ENCODE results near the gene SAMD5.

The SAMD5 gene

DNA sequence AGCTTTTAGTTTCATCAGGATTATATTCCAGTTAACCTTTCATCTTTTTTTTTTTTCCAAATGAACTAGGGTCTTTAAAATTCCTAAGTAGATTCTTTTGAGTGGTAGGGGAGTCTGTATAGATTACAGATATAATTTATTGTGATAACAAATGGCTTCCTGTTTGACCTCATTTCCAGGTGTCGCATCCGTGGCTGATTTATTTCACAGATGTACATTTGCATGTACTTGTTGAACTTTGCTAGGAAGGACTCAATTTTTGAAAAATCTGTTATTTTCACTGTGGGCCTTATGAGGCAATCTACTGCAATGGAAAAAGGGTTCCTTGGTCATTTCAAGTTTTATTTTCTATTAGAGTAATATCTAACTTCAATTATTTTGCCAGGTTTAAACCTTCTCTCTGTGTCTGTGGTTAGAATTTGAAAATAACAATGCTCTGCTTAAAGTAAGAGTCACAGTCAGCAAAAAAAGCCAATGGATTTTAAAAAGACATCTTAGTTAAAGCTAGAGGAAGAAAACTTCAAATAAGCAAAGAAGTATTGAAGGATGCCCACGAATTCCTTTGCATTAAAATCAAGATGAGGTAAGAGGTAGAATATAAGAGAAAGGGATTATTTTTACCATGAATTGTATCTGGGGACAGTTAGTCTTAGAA is 57.9 kb downstream of the SAMD5 start:
- DNase-seq (ENCODE audit: low read depth in 2 of 2): no peak

DNA sequence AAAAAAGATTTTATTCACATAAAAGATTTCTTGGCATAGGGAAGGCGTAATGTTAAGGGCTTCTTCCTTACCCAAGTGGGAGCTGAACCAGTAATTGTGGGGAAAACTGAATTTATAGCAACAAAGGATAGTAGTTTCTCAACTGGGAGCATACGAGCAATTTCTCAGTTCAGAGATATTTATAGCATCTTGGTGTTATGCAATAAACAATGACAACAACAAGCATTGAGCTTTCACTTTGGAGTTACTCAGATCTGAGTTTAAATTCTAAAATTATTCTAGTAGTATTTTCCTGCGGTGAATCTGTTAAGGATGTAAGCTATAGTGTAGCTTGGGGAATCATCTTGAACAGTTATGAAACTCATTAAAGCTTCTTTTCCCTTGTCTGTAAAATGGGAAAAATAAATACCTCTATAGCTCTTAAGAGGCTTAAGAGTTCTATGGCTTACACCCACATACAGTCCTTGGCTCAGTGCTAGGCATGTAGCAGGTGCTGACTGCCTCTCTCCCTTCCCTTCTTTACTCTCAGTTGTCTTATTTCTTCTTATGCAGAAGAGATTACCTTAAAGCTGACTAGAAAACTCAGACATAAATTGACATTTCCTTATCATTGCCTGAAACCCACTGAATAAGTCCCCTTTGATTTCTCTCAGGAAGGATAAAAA is 58.8 kb downstream of the SAMD5 start:
- no peak for DNase-seq (ENCODE audit: low read depth in 2 of 2)

DNA sequence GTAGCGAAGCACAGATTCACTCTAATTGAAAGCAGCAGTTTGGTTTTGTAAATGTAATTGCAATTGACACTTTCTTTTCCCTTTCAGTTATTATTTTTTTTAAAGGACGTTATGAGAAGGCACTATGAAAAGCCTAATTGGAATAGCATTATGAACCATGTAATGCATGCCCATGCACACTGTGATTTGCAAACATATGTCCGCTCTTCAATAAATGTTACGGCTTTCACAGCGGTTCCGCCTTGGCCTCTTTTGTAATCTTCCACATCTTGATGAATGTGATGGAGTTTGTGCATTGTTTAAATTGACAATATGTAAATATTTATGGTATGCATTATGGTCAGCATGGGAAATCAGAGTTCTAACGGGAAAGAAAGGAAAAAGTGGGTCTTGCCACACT is 61.3 kb downstream of the SAMD5 start:
- DNase-seq (ENCODE audit: low read depth in 2 of 2): no peak

DNA sequence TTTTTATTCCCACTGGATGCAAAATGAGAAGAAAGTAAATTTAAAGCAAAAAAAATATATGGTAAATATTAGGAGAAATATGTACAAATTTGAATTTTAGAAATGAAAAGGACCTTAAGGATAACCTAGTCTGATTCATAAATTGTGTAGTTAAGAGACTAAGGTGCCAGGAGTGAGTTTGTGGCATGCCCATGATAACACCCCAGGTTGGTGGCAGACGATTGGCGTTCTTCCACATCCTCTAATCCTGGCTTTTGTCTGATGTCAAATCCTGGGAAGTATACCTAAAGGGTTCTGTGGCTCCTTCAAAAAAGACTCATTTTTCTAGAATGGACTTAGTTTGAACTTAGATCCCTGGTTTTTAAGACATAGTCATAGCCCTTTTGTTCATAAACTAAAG is 62.2 kb downstream of the SAMD5 start:
- no peak for DNase-seq (ENCODE audit: low read depth in 2 of 2)

DNA sequence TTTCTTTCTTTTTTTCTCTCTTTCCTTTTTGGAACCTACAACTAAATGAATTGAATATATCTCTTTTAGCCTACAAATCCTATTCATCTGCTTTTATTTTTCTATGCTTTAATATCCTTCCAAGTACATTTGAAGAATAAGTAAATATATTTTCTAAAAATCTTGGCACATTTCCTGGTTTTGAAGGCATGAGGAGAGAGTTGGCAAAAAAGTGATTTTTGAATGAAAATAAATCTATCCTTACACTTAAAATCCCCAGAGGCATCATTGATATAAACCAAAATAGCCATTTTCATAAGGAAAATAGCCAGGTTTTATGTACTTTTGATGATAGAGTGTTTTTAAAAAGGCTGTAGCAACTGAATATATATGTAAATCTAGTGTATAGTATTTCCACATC is 69.0 kb downstream of the SAMD5 start:
- DNase-seq (ENCODE audit: low read depth in 2 of 2): no peak

DNA sequence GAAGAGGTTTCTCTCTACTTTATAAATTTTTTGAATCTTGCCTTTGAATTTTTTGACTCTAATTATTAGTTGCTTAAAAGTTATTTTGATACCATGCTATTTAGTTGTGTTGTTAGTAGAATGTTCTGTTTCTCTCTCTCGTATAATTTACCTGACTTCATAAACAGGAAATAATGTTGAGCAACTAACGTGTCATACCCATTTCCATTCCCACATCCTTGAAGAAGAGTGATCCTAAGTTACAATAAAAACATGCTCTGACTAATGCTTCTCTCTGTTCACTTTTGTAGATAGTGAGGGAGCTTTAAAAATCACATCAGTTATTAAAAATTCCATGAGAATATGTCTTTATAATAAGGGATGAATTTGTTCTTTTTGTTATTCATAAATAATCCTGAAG is 69.7 kb downstream of the SAMD5 start:
- DNase-seq (ENCODE audit: low read depth in 2 of 2): no peak

DNA sequence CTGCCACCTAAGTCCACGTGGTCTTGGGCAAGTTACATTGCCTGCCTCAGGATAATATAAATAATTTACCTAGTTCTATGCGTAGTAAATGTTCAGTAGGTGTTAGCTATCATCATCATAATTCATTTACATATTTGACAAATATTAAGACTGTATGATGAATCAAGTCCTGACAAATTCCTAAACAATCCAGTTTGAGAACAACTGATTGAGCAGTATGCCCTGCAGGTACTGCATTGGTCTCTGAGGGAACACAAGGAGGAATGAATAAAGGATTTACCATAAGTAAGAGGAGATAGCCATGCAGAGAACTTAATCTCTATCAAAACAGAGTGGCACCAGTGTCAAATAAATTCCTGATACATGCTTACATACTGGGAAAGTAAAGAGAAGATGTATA is 70.4 kb downstream of the SAMD5 start:
- DNase-seq (ENCODE audit: low read depth in 2 of 2): no peak

DNA sequence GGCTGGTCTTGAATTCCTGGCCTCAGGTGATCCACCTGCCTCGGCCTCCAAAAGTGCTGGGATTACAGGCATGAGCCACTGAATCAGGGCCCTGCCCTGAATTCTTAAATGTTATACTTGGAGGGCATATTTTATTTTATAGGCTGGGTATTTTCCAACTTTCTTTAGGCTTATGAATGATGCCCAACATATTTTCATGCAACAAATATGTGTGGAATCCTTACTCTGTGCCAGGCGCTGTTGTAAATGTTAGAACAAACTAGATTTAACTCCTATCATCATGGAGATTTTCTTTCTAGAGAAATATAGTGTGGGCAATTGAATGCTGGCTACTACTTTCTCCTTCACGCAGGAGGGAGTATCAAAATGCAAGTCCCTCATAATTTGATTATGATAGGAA is 71.2 kb downstream of the SAMD5 start:
- no peak for DNase-seq (ENCODE audit: low read depth in 2 of 2)

DNA sequence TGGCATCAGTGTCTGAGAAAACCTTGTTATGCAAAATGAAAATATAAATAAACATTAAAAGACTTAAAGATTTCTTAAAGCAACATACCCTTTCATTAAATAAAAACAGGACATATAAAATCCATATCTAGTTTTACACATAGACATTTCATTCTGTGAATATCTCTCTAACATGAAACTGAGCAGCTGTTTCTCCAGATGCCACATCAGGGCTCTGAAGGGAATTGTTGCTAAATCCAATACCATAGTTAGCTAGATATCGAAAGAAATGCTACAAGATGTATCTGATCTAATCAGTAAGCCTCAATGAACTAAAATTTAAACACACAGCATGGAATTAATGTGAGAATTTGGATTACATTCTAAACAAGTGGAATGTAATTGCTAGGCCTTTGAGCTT is 74.5 kb downstream of the SAMD5 start:
- DNase-seq (ENCODE audit: low read depth in 2 of 2): no peak

DNA sequence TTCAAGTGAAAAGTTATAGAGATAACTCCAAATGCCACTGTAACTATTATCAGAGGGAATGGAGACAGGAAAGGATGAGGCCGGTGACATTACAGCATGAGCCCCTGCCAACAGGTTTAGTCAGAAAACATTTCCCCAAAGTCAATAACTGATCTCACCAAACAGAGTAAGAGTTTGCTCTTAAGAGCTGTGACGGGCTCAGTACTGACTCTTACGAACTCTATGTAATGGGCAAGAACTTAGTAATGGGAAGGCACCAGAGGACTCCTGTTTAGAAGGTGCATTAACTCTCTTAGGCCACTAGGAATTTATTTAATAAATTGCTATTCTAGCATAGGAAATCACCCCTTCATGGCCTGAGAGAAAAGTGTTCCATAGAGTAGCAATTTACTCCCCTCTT is 76.8 kb downstream of the SAMD5 start:
- no peak for DNase-seq (ENCODE audit: low read depth in 2 of 2)

DNA sequence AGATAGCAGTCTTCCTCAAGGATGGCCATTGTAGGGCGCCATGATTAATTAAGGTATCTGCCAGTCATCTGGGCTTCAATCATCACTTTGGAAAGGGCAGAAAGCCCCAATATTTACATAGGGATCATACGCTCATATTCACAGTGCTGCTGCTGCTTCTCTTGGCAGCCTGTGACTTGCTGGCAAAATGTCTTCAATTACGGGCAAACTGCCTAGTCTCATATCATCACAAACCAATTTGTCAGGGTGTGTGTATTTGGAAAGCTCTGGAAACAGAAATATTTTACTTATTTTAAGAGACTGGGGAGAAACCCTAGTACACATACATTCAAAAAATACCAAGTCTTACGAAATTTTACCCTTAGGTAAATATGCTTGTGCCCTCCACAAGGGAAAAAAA is 77.6 kb downstream of the SAMD5 start:
- DNase-seq (ENCODE audit: low read depth in 2 of 2): no peak

DNA sequence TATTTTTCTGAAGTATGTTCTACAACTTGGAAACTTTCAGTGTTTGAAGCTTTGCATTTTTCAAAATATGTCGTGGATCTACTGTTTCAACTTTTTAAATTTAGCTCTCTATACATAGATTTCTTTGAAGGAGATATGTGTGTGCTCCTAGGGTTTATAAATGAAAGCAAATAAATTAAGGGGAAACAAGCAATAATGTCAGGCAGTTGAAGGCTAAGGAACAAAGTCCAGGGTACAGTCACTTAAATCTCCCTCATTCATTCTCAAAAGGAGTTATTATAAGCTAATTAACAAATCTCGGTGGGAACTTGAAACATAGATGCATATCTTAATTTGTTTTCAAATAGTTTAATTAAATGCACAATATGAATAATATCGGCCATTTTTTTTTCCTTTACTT is 79.4 kb downstream of the SAMD5 start:
- no peak for DNase-seq (ENCODE audit: low read depth in 2 of 2)

DNA sequence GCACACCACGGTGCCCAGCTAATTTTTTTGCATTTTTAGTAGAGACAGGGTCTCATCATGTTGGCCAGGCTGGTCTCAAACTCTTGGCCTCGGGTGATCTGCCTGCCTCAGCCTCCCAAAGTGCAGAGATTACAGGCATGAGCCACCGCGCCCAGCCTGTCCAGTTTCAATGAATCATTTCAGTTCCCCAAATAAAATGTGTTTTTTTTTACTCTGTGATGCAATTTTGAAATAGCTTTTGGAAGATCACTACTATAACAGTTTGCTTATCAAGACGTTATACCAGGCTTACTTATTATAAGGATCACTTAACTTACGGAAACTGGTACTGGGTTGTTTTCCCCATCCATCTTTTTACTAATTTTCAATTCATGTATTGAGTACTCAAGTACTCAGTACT is 80.0 kb downstream of the SAMD5 start:
- no peak for DNase-seq (ENCODE audit: low read depth in 2 of 2)

DNA sequence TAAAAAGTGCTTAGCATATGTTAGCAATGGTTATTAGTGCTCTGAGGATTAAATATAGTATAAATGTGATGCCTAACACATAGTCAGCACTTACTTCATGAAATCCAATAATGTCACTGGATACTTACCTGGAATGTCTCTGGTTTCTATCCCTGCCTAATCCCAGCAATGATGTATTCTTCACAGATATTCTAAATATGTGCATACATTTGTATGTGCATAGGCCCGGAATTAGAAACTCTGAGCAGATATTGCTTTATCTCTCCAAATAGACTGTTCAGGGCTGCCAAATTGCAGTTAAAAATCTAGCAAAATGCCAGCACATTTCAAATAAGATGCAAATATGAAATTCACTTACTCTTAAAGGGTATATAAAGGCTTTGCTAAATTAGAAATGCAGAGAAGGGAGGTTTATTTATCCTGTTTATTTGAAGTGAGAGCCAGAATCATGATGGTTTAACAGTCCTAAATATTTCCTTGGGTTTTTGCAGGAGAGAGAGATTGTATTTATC is 81.3 kb downstream of the SAMD5 start:
- no peak for DNase-seq (ENCODE audit: low read depth in 2 of 2)

DNA sequence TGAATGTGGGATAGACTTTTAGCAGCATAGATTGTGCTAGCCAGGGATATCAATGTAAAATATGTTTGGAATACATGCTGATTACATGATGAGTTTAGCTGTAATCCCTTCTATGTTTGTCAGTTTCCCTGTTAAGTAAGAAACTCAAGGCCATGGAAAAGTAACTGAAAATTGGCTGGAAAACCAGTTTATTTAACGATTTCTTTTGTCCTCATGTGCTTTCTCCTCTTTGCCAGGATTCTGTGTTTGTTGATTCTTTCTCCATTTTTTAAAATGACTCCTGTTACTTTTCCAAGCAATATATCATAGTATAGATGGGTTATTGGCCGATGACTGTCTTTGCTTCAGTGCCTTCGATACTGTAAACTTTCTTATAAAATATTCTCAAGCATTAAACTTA is 87.5 kb downstream of the SAMD5 start:
- DNase-seq (ENCODE audit: low read depth in 2 of 2): no peak

DNA sequence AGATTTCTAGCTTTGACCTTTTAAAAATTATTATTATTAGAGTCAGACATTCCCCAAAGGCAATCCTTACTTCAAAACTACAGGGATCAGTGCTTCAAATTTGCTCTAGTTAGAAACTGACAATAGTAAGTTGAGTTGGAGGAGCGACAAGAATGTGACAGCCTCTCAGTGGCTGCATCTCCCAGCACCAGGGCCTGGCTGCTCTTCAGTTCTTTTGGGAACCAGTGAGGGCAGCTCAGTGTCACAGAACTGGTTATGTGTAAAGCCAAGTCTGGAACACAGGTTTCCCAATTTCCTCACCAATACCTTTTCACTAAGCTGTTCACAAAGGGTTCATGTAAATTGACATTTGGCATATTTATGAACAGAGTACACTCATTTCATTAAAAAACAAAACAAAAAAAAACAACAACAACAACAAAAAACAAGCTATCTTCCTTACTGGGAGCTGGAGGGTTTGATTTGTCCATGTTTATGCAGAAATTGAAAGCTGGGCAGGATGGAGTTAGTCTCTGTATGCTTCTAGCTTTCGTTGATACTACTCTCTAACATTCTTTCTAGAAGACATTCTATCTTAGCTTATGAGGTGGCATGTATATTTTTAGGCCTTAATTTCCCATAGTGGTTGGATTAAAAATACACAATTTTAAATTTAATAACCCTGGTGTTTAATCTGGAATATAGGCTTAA is 95.0 kb downstream of the SAMD5 start:
- DNase-seq (ENCODE audit: low read depth in 2 of 2): no peak

DNA sequence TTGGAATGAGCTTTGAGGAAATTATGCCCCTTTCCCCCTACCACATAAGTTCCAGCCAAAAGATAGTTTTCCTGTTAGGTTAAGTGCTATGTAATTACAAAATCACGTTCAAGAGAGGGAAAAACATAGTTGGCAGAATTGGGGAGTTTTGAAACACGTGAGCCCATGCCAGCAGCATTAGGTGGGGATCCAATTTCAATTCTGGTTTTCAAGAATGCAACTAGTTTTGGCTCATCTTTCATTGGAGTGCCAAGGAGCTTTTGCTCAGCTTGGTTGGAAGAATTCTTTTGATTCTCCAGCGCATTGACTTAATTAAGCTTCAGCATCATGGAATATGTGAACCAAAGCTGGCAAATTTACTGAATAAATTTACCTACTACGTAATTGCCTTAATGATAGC is 95.9 kb downstream of the SAMD5 start:
- no peak for DNase-seq (ENCODE audit: low read depth in 2 of 2)

DNA sequence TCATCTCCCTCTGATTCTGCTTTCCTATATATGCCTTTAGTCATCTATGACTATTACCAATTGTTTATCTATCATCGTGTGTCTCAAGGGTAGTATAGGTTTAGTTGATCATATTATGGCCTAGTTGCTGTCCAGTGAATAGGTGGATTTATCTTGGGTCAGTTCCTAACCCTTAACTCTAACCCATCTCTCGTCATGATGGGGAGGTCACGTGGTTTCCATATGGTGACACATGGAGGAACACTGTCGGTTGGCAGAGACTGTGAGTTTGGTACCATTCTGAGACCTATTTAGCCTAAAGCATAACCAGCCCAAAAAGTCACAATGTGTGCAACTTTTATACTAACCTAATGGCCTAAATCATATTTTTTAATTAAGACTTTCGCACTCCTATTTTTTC is 103.5 kb downstream of the SAMD5 start:
- DNase-seq (ENCODE audit: low read depth in 2 of 2): no peak

DNA sequence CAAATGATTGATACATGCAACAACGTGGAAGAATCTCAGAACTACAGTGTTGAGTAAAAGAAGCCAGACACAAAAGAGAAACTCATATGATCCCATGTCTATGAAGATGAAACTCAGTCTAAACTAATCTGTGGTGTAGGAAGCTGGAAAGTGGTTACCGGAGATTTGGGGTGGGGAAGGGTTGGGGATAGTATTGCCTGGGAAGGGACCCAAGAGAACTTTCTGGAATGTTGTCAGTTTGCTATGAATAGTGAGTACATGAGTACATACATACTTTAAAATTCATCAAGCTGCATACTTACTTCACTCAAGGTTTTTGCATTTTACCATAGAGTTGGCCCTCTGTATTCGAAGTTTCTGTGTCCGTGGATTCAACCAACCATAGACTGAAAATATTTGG is 106.0 kb downstream of the SAMD5 start:
- DNase-seq (ENCODE audit: low read depth in 2 of 2): no peak

DNA sequence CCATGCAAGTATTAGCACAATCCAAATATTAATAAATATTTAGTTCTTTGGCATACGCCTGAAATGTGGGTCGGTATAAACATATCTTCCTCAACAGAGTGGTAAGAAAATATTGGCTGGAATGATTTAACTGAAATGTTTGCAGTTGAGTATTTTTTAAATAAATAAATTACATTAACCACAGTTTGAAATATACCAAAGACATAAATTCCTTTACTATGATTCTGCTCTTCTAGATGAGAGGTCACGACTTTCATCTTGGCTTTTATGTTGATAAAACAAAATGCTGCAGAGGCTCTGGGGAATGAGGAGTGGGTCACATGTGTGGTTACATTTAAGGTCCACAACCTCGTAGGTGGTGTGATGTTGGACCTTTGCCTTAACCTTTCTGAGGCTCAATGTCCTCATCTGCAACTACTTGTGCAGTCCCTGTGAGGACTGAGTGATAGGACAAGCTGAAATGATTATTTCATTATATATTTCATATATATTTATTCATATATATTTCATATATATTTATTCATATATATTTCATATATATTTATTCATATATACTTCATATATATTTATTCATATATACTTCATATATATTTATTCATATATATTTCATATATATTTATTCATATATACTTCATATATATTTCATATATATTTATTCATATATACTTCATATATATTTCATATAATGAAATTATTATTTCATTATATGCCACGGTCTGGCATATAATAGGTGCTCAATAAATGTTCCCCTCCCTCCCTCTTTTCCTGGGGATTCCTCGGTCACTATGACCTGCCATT is 107.4 kb downstream of the SAMD5 start:
- no peak for DNase-seq (ENCODE audit: low read depth in 2 of 2)

DNA sequence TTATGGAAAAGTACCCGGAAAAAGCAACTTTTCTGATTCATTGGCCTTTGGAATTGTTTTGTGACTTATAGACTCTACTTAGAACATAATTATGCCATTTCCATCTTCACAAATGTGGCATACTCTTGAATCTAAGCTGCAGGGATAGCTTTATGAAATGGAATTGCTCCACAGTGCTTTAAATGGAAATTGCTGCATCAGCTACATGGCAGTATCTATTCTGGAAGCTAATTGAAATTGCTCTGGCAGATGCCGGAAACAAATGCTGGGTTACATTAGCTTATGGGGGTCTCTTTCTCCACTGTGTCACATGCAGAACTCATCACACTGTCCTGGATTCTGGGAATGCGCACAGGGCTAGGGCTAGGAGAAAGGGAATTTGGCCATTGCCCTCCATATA is 108.9 kb downstream of the SAMD5 start:
- no peak for DNase-seq (ENCODE audit: low read depth in 2 of 2)

DNA sequence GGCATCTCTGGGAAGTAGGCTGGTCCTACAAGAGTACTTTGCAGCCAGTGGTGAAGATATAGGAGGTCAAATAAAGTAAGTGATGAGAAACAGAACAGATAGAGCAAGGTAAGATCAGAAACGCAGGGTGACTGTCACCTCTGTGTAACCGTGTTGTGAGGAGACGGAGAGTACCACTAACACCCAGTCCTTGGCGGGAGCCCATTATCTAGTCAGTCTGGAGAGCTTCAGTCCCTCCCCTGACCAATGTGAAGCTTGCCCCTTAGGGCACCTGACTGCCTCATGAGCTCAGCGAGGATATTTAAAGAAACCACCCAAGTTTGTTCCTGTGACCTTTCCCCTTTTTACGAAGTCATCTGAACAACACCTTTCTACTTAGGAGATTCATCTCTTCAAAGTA is 110.0 kb downstream of the SAMD5 start:
- DNase-seq (ENCODE audit: low read depth in 2 of 2): no peak

Data from stimulated activated CD4-positive, alpha-beta T cell treated with anti-CD3 and anti-CD28 coated beads, Interleukin-1b, Interleukin-23, amount 100 ng/mL, for 1 hour (primary cell).